Panc1 (cell line): Measurements from ENCODE around the gene VPS4B. TPM values are rescaled to one million over a fixed set of nuclear protein-coding genes. Genes with fewer than 3 reads are reported as not detected.
"Not testable (repeated sequence)": the region's sequence is repeated elsewhere in the genome, so short reads cannot be mapped to it uniquely, and the experiment has no call there.

ENCODE experiments used
- ATAC-seq: fragments of 200-7000 bp; cut with Tn5 transposase; 2 replicates; pipeline ENCODE4 v1.9.1; 2020; ENCODE audit warnings: mild to moderate bottlenecking, moderate library complexity
- BruUV-seq: library from RNA; stranded (reverse); fragments of 400-500 nt; replicated peaks from 2 replicates; lab custom pipeline; 2021; lab: Mats Ljungman, UMichigan
- CTCF ChIA-PET: fragments of 300-600 bp; sonication (Branson Sonifier 250); formaldehyde crosslinking; loops from one replicate; lab custom pipeline; 2022; ENCODE audit warnings: antibody characterized with exemption; lab: Charles Lee
- POLR2A ChIA-PET: fragments of 300-600 bp; sonication (Branson Sonifier 250); formaldehyde crosslinking; loops from one replicate; lab custom pipeline; 2022; ENCODE audit warnings: antibody characterized with exemption; lab: Charles Lee
- DNase-seq: peaks from one replicate; pipeline ENCODE4 v3.0.0-alpha.2; 2010; ENCODE audit warnings: low read depth, low spot score
- H3K27ac ChIP-seq: 2 replicates; pipeline ENCODE4 v1.5.1; 2011; ENCODE audit warnings: mild to moderate bottlenecking, low read length, inconsistent platforms
- H3K27me3 ChIP-seq: fragments of 200-500 bp; sonication (Bioruptor generic); 2 replicates; pipeline ENCODE4 v1.6.0; 2014; ENCODE audit warnings: low read length, inconsistent platforms; ENCODE audit not compliant: control insufficient read depth, insufficient read depth
- H3K36me3 ChIP-seq: fragments of 200-500 bp; sonication (Bioruptor generic); 2 replicates; pipeline ENCODE4 v1.5.1; 2014; ENCODE audit warnings: inconsistent platforms, mild to moderate bottlenecking, low read length, moderate library complexity; ENCODE audit not compliant: control insufficient read depth, insufficient read depth
- H3K4me1 ChIP-seq: 2 replicates; pipeline ENCODE4 v1.5.1; 2011; ENCODE audit warnings: inconsistent platforms, mild to moderate bottlenecking, low read length, moderate library complexity; ENCODE audit not compliant: control insufficient read depth, insufficient read depth
- H3K4me3 ChIP-seq, 2 experiments: 2 replicates each; pipeline ENCODE4 v1.5.1; 2011 to 2012; ENCODE audit warnings: low read depth in 2 of 2, low read length in 2 of 2, mild to moderate bottlenecking in 2 of 2, inconsistent platforms in 1 of 2, moderate library complexity in 1 of 2
- H3K9me3 ChIP-seq: fragments of 200-500 bp; sonication (Bioruptor generic); 2 replicates; pipeline ENCODE4 v1.5.1; 2014; ENCODE audit warnings: low read depth, mild to moderate bottlenecking, inconsistent platforms, low read length, moderate library complexity; ENCODE audit not compliant: control insufficient read depth, insufficient read depth
- CTCF ChIP-seq: fragments of 450-650 bp; IDR thresholded peaks from 2 replicates; pipeline ENCODE4 v1.5.1; 2017; ENCODE audit warnings: mild to moderate bottlenecking
- POLR2AphosphoS5 ChIP-seq: IDR thresholded peaks from 2 replicates; pipeline ENCODE4 v1.6.1; 2012; ENCODE audit warnings: mild to moderate bottlenecking, low read depth, low read length, moderate library complexity
- REST ChIP-seq, 2 experiments: IDR thresholded peaks; 2 replicates each; pipeline ENCODE4 v1.6.1; 2011 to 2012; ENCODE audit warnings: low read depth in 2 of 2, control low read depth in 1 of 2, low read length in 1 of 2, mild to moderate bottlenecking in 1 of 2, moderate library complexity in 1 of 2; ENCODE audit not compliant: insufficient read depth in 1 of 2
- SIN3A ChIP-seq: IDR thresholded peaks from 2 replicates; pipeline ENCODE4 v1.6.1; 2012; ENCODE audit warnings: low read depth, mild to moderate bottlenecking, low read length, moderate library complexity, borderline replicate concordance; ENCODE audit not compliant: insufficient read depth
- TCF7L2 ChIP-seq: IDR thresholded peaks from 2 replicates; pipeline ENCODE4 v1.6.1; 2011; ENCODE audit warnings: mild to moderate bottlenecking, low read depth, low read length, inconsistent platforms
- in situ Hi-C: cut with HindIII; loops from 2 replicates; pipeline ENCODE4 v1.10.0; 2016; ENCODE audit warnings: low sequenced_read_pairs, low pct_unique_long_range_greater_than_20kb
- intact Hi-C: fragments of 100-400 bp; cut with micrococcal nuclease; formaldehyde crosslinking; loops from one replicate; pipeline ENCODE4 v1.10.0; 2022; ENCODE audit not compliant: unreplicated experiment
- total RNA-seq: library from RNA; stranded (reverse); gene quantifications from one replicate; pipeline ENCODE4 v1.2.1, GENCODE V29; 2021; ENCODE audit not compliant: unreplicated experiment

VPS4B gene
- total RNA-seq, 1 experiment from 2014 or later, result 44.5 TPM

- no peak overlapping the region for H3K27ac ChIP-seq
- H3K4me1 ChIP-seq, result no peaks in the 10 kb centered on the region
- in situ Hi-C loops (no loop called here), intact Hi-C loops (no loop called here)
- no peaks in the 10 kb centered on the region for H3K36me3 ChIP-seq
- TF ChIP-seq SIN3A, result no peak
- TF ChIP-seq POLR2AphosphoS5, result no peak
- no peak for TF ChIP-seq TCF7L2
- TF ChIP-seq REST (IDR thresholded peaks at IDR 0.05; ENCODE audit: insufficient read depth in 1 of 2, low read depth in 2 of 2, low read length in 1 of 2), result no peak
- TF ChIP-seq CTCF, result no peak
- H3K9me3 ChIP-seq, result no peaks in the 10 kb centered on the region
- ChIA-PET CTCF (no interaction called here), POLR2A (no interaction called here)
- H3K27me3 ChIP-seq, result no peaks in the 10 kb centered on the region
- BruUV-seq, result no TSS peak
- DNase-seq (no peak), ATAC-seq (no peak)
- H3K4me3 ChIP-seq, result no peak overlapping the region
Measured at GRCh38 chr18:63454497-63454896, 32.2 kb upstream of the VPS4B start.

DNA sequence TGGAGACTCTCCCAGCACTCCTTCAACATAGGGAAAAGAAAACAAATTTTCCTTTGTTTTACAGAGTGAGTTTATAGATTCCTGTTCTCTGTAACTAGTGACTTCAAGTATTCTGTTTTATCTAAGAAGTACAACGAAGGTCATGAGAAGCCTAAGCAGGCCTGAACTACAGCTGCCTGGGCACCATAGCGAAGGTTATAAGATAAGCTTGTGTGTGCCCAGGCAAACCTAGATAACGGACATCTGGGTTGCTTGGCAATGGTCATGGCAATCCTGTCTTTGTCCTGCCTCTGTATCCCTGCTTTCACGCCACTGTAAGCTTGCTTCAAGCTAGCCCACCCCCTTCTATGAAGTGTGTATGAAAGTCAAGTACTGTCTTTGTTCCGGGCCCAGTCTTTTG lies 30.5 kb upstream of the VPS4B start:
- H3K4me3 ChIP-seq, ATAC-seq, H3K9me3 ChIP-seq, in situ Hi-C loops, H3K27me3 ChIP-seq, intact Hi-C loops, BruUV-seq, POLR2A ChIA-PET, CTCF ChIA-PET, H3K36me3 ChIP-seq, H3K27ac ChIP-seq, H3K4me1 ChIP-seq, DNase-seq: not testable (repeated sequence)

DNA sequence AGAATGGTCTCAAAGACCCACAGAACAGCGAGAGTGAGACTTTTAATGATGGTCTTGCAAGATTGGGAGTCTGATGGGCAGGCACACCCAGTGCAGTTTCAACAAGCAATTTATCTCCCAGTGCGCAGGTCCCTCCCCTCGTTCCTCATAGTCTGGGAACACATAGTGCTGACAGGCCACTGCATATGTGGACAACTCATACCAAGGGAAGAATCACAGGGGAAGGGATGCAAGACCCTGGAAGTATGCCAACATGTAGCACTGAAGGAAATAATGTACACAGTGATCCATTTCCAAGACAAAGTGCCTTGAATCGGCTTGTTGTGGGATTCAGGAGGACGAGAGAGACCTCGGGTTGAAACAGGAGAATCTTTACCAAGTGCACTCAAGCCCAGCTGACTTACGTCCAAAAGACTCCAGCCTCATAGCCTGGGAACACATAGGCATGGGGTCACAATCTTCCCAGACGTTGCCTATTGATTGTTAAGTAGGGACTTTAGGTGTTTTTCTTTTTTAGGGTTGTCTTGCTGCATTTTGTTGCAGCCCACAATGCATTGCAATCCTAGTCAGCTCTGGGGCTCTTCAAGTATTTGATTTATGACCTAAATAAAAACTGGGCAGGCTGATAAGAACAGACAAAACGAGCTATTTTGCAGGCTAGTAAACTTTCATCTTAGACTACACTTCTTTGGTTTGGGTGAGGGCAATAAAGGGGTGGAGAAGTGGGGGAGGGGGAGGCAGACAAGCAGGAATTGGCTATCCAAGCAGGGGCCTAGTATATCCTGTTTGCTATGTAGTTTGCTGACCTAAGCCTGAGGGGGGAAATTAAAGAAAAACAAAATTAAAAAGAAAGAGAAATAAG lies 29.8 kb upstream of the VPS4B start:
- ATAC-seq (no peak), DNase-seq (no peak)
- ChIA-PET CTCF (no interaction called here), POLR2A (no interaction called here)
- Histone ChIP-seq H3K4me3 (no peak overlapping the region), H3K4me1 (no peaks in the 10 kb centered on the region), H3K27me3 (no peaks in the 10 kb centered on the region), H3K9me3 (no peaks in the 10 kb centered on the region), H3K36me3 (no peaks in the 10 kb centered on the region), H3K27ac (no peak overlapping the region)
- no peak for TF ChIP-seq REST (IDR thresholded peaks at IDR 0.05; ENCODE audit: insufficient read depth in 1 of 2, low read depth in 2 of 2, low read length in 1 of 2)
- no peak for TF ChIP-seq POLR2AphosphoS5
- no peak for TF ChIP-seq SIN3A
- no peak for TF ChIP-seq CTCF
- no peak for TF ChIP-seq TCF7L2
- in situ Hi-C loops (no loop called here), intact Hi-C loops (no loop called here)
- BruUV-seq, result no TSS peak
